Panc1 (cell line): ENCODE measurements around the gene ENOX2. TPM values are rescaled to one million over a fixed set of nuclear protein-coding genes. Genes with fewer than 3 reads are reported as not detected.

Source experiments
- ATAC-seq: fragments of 200-7000 bp; cut with Tn5 transposase; 2 replicates; pipeline ENCODE4 v1.9.1; 2020; ENCODE audit warnings: mild to moderate bottlenecking, moderate library complexity
- BruUV-seq: library from RNA; stranded (reverse); fragments of 400-500 nt; replicated peaks from 2 replicates; lab custom pipeline; 2021; lab: Mats Ljungman, UMichigan
- CTCF ChIA-PET: fragments of 300-600 bp; sonication (Branson Sonifier 250); formaldehyde crosslinking; loops from one replicate; lab custom pipeline; 2022; ENCODE audit warnings: antibody characterized with exemption; lab: Charles Lee
- POLR2A ChIA-PET: fragments of 300-600 bp; sonication (Branson Sonifier 250); formaldehyde crosslinking; loops from one replicate; lab custom pipeline; 2022; ENCODE audit warnings: antibody characterized with exemption; lab: Charles Lee
- DNase-seq: peaks from one replicate; pipeline ENCODE4 v3.0.0-alpha.2; 2010; ENCODE audit warnings: low read depth, low spot score
- H3K27ac ChIP-seq: 2 replicates; pipeline ENCODE4 v1.5.1; 2011; ENCODE audit warnings: mild to moderate bottlenecking, low read length, inconsistent platforms
- H3K27me3 ChIP-seq: fragments of 200-500 bp; sonication (Bioruptor generic); 2 replicates; pipeline ENCODE4 v1.6.0; 2014; ENCODE audit warnings: low read length, inconsistent platforms; ENCODE audit not compliant: control insufficient read depth, insufficient read depth
- H3K36me3 ChIP-seq: fragments of 200-500 bp; sonication (Bioruptor generic); 2 replicates; pipeline ENCODE4 v1.5.1; 2014; ENCODE audit warnings: inconsistent platforms, mild to moderate bottlenecking, low read length, moderate library complexity; ENCODE audit not compliant: control insufficient read depth, insufficient read depth
- H3K4me1 ChIP-seq: 2 replicates; pipeline ENCODE4 v1.5.1; 2011; ENCODE audit warnings: inconsistent platforms, mild to moderate bottlenecking, low read length, moderate library complexity; ENCODE audit not compliant: control insufficient read depth, insufficient read depth
- H3K4me3 ChIP-seq, 2 experiments: 2 replicates each; pipeline ENCODE4 v1.5.1; 2011 to 2012; ENCODE audit warnings: low read depth in 2 of 2, low read length in 2 of 2, mild to moderate bottlenecking in 2 of 2, inconsistent platforms in 1 of 2, moderate library complexity in 1 of 2
- H3K9me3 ChIP-seq: fragments of 200-500 bp; sonication (Bioruptor generic); 2 replicates; pipeline ENCODE4 v1.5.1; 2014; ENCODE audit warnings: low read depth, mild to moderate bottlenecking, inconsistent platforms, low read length, moderate library complexity; ENCODE audit not compliant: control insufficient read depth, insufficient read depth
- CTCF ChIP-seq: fragments of 450-650 bp; IDR thresholded peaks from 2 replicates; pipeline ENCODE4 v1.5.1; 2017; ENCODE audit warnings: mild to moderate bottlenecking
- POLR2AphosphoS5 ChIP-seq: IDR thresholded peaks from 2 replicates; pipeline ENCODE4 v1.6.1; 2012; ENCODE audit warnings: mild to moderate bottlenecking, low read depth, low read length, moderate library complexity
- REST ChIP-seq, 2 experiments: IDR thresholded peaks; 2 replicates each; pipeline ENCODE4 v1.6.1; 2011 to 2012; ENCODE audit warnings: low read depth in 2 of 2, control low read depth in 1 of 2, low read length in 1 of 2, mild to moderate bottlenecking in 1 of 2, moderate library complexity in 1 of 2; ENCODE audit not compliant: insufficient read depth in 1 of 2
- SIN3A ChIP-seq: IDR thresholded peaks from 2 replicates; pipeline ENCODE4 v1.6.1; 2012; ENCODE audit warnings: low read depth, mild to moderate bottlenecking, low read length, moderate library complexity, borderline replicate concordance; ENCODE audit not compliant: insufficient read depth
- TCF7L2 ChIP-seq: IDR thresholded peaks from 2 replicates; pipeline ENCODE4 v1.6.1; 2011; ENCODE audit warnings: mild to moderate bottlenecking, low read depth, low read length, inconsistent platforms
- in situ Hi-C: cut with HindIII; loops from 2 replicates; pipeline ENCODE4 v1.10.0; 2016; ENCODE audit warnings: low sequenced_read_pairs, low pct_unique_long_range_greater_than_20kb
- intact Hi-C: fragments of 100-400 bp; cut with micrococcal nuclease; formaldehyde crosslinking; loops from one replicate; pipeline ENCODE4 v1.10.0; 2022; ENCODE audit not compliant: unreplicated experiment
- total RNA-seq: library from RNA; stranded (reverse); gene quantifications from one replicate; pipeline ENCODE4 v1.2.1, GENCODE V29; 2021; ENCODE audit not compliant: unreplicated experiment

Gene ENOX2
- total RNA-seq, 1 experiment from 2014 or later = 12.4 TPM

- in situ Hi-C loops = no loop called here
- no peaks in the 10 kb centered on the region for H3K36me3 ChIP-seq
- H3K4me3 ChIP-seq = no peak overlapping the region
- ChIA-PET CTCF (interaction anchor here (0.6 to 2.3 kb wide), 5 partner anchors 341 to 596 kb away, joined by 3 to 12 read pairs (median 4); no protein-coding TSS in a partner anchor), POLR2A (no interaction called here)
- no peak overlapping the region for H3K27ac ChIP-seq
- no TSS peak for BruUV-seq
- intact Hi-C loops = loop anchor here (1.0 to 10.0 kb wide), 4 partner anchors 342 to 585 kb away; no protein-coding TSS in a partner anchor
- DNase-seq (peak; percentile 35), ATAC-seq (peak; percentile 85)
- no peaks in the 10 kb centered on the region for H3K9me3 ChIP-seq
- H3K27me3 ChIP-seq = no peaks in the 10 kb centered on the region
- TF ChIP-seq CTCF (peak; percentile 83), REST (IDR thresholded peaks at IDR 0.05; ENCODE audit: insufficient read depth in 1 of 2, low read depth in 2 of 2, low read length in 1 of 2) (no peak)
- no peaks in the 10 kb centered on the region for H3K4me1 ChIP-seq
Measured at GRCh38 chrX:130916636-130917422, 13.8 kb upstream of the ENOX2 start.

- in situ Hi-C loops = no loop called here
- ChIA-PET CTCF (interaction anchor here (0.5 to 1.2 kb wide), 4 partner anchors 9 to 1875 kb away, joined by 3 to 7 read pairs (median 4); no protein-coding TSS in a partner anchor), POLR2A (no interaction called here)
- Histone ChIP-seq H3K27me3 (no peaks in the 10 kb centered on the region), H3K4me3 (no peak overlapping the region), H3K36me3 (no peaks in the 10 kb centered on the region), H3K27ac (no peak overlapping the region), H3K4me1 (no peaks in the 10 kb centered on the region), H3K9me3 (no peaks in the 10 kb centered on the region)
- no TSS peak for BruUV-seq
- intact Hi-C loops = loop anchor here (5.0 to 10.0 kb wide), 2 partner anchors 341 to 583 kb away; no protein-coding TSS in a partner anchor
- ATAC-seq = no peak
- no peak for DNase-seq
- TF ChIP-seq CTCF = no peak
- no peak for TF ChIP-seq TCF7L2
- no peak for TF ChIP-seq SIN3A
- no peak for TF ChIP-seq POLR2AphosphoS5
- no peak for TF ChIP-seq REST (IDR thresholded peaks at IDR 0.05; ENCODE audit: insufficient read depth in 1 of 2, low read depth in 2 of 2, low read length in 1 of 2)
Measured at GRCh38 chrX:130915302-130915701, 12.3 kb upstream of the ENOX2 start.
